H1 (cell line): Measurements from ENCODE around the gene UGT1A8. TPM values are rescaled to one million over a fixed set of nuclear protein-coding genes. Genes with fewer than 3 reads are reported as not detected.

Source experiments
- CTCF ChIA-PET: fragments of 300-600 bp; sonication (Branson Sonifier 250); formaldehyde crosslinking; loops from one replicate; lab custom pipeline; 2021; ENCODE audit not compliant: partially characterized antibody; lab: Charles Lee
- POLR2A ChIA-PET: fragments of 300-600 bp; sonication (Branson Sonifier 250); formaldehyde crosslinking; loops from one replicate; lab custom pipeline; 2021; ENCODE audit warnings: inconsistent platforms; ENCODE audit not compliant: partially characterized antibody; lab: Charles Lee
- DNase-seq, 2 experiments: peaks; one replicate each; pipeline versions ENCODE4 v3.0.0 to v3.0.0-alpha.2; 2010 to 2022; ENCODE audit warnings: low spot score in 2 of 2, low read depth in 1 of 2, mixed read lengths in 1 of 2
- FAIRE-seq: peaks from 2 replicates; lab custom pipeline; 2011; peaks lifted over from hg19 to GRCh38; lab: Jason Lieb, UNC
- H2AFZ ChIP-seq: 2 replicates; pipeline ENCODE4 v1.8.1; 2012; ENCODE audit warnings: low read length, inconsistent platforms
- H2AK5ac ChIP-seq: 2 replicates; pipeline ENCODE4 v1.6.1; 2013; ENCODE audit warnings: low read depth, low read length
- H2BK120ac ChIP-seq: replicated peaks from 2 replicates; pipeline ENCODE3; 2013; ENCODE audit warnings: low read depth, low read length, inconsistent platforms
- H2BK12ac ChIP-seq: 2 replicates; pipeline ENCODE4 v1.6.1; 2013; ENCODE audit warnings: low read depth, low read length
- H2BK15ac ChIP-seq: 2 replicates; pipeline ENCODE4 v1.6.1; 2013; ENCODE audit warnings: low read length
- H2BK20ac ChIP-seq: 2 replicates; pipeline ENCODE4 v1.6.1; 2013; ENCODE audit warnings: low read length
- H2BK5ac ChIP-seq: 2 replicates; pipeline ENCODE4 v1.6.1; 2013; ENCODE audit warnings: low read depth, low read length
- H3K14ac ChIP-seq: 2 replicates; pipeline ENCODE4 v1.6.1; 2013; ENCODE audit warnings: inconsistent platforms; ENCODE audit not compliant: insufficient read length
- H3K18ac ChIP-seq: 2 replicates; pipeline ENCODE4 v1.6.1; 2013; ENCODE audit warnings: low read length; ENCODE audit errors: extremely low read depth
- H3K23ac ChIP-seq: 2 replicates; pipeline ENCODE4 v1.6.1; 2013; ENCODE audit warnings: inconsistent platforms; ENCODE audit not compliant: insufficient read length
- H3K23me2 ChIP-seq: 2 replicates; pipeline ENCODE4 v1.6.1; 2013; ENCODE audit warnings: low read depth, low read length
- H3K27ac ChIP-seq: 2 replicates; pipeline ENCODE4 v1.6.1; 2011; ENCODE audit warnings: low read depth, low read length, inconsistent platforms
- H3K27me3 ChIP-seq, 4 experiments: replicated peaks in 1 of 4; 1 replicate in 1 of 4; 2 replicates in 3 of 4; pipeline versions ENCODE4 v1.6.1 to v1.8.1; 2011 to 2013; ENCODE audit warnings: low read length in 3 of 4, mild to moderate bottlenecking in 3 of 4, inconsistent platforms in 2 of 4, mixed read lengths in 2 of 4, moderate library complexity in 1 of 4; ENCODE audit not compliant: control insufficient read depth in 3 of 4, insufficient read depth in 3 of 4; ENCODE audit errors: extremely low read depth in 1 of 4
- H3K36me3 ChIP-seq, 4 experiments: 2 replicates each; pipeline versions ENCODE4 v1.6.1 to v1.8.1; 2011 to 2013; ENCODE audit warnings: mild to moderate bottlenecking in 4 of 4, low read length in 3 of 4, moderate library complexity in 2 of 4, control low read depth in 1 of 4, inconsistent platforms in 1 of 4; ENCODE audit not compliant: insufficient read depth in 4 of 4, control insufficient read depth in 2 of 4
- H3K4ac ChIP-seq: replicated peaks from 2 replicates; pipeline ENCODE3; 2013; ENCODE audit warnings: low read length, low read depth, mixed read lengths, inconsistent platforms; ENCODE audit not compliant: insufficient read length
- H3K4me1 ChIP-seq, 4 experiments: replicated peaks in 1 of 4; 1 replicate in 1 of 4; 2 replicates in 3 of 4; pipeline versions ENCODE4 v1.6.1 to v1.8.1; 2011 to 2013; ENCODE audit warnings: low read length in 3 of 4, inconsistent platforms in 2 of 4, mixed read lengths in 1 of 4; ENCODE audit not compliant: insufficient read depth in 4 of 4, control insufficient read depth in 3 of 4
- H3K4me2 ChIP-seq, 2 experiments: 2 replicates each; pipeline versions ENCODE4 v1.6.1 to v1.8.1; 2011 to 2013; ENCODE audit warnings: low read depth in 2 of 2, low read length in 2 of 2, control low read depth in 1 of 2, inconsistent platforms in 1 of 2, mild to moderate bottlenecking in 1 of 2; ENCODE audit not compliant: insufficient read depth in 1 of 2
- H3K4me3 ChIP-seq, 4 experiments: fragments of 200-600, 300-600 bp in 1 of 4; sonication (generic), shearing (Covaris generic), sonication (Bioruptor Twin) in 1 of 4; 2 replicates each; pipeline versions ENCODE4 v1.5.1 to v1.8.1; 2011 to 2016; ENCODE audit warnings: low read length in 4 of 4, low read depth in 3 of 4, control low read depth in 2 of 4, inconsistent platforms in 2 of 4, mild to moderate bottlenecking in 2 of 4, mixed read lengths in 1 of 4, moderate library complexity in 1 of 4; ENCODE audit not compliant: insufficient read depth in 2 of 4; ENCODE audit errors: extremely low read depth in 1 of 4
- H3K56ac ChIP-seq: replicated peaks from 2 replicates; pipeline ENCODE3; 2013; ENCODE audit warnings: low read depth, mild to moderate bottlenecking, mixed read lengths, low read length, inconsistent platforms; ENCODE audit not compliant: insufficient read length
- H3K79me1 ChIP-seq: 2 replicates; pipeline ENCODE4 v1.6.1; 2013; ENCODE audit warnings: low read depth, low read length, control low read depth
- H3K79me2 ChIP-seq, 2 experiments: 2 replicates each; pipeline versions ENCODE4 v1.6.1 to v1.8.1; 2012 to 2013; ENCODE audit warnings: low read length in 2 of 2, mild to moderate bottlenecking in 2 of 2, inconsistent platforms in 1 of 2; ENCODE audit not compliant: insufficient read depth in 2 of 2, control insufficient read depth in 1 of 2
- H3K9ac ChIP-seq, 4 experiments: replicated peaks in 1 of 4; 1 replicate in 1 of 4; 2 replicates in 3 of 4; pipeline versions ENCODE4 v1.6.1 to v1.8.1; 2011 to 2013; ENCODE audit warnings: low read depth in 3 of 4, low read length in 3 of 4, control low read depth in 2 of 4, mild to moderate bottlenecking in 2 of 4, moderate library complexity in 2 of 4, inconsistent platforms in 1 of 4; ENCODE audit errors: extremely low read depth in 1 of 4
- H3K9me3 ChIP-seq, 2 experiments: 2 replicates each; pipeline versions ENCODE4 v1.6.1 to v1.8.1; 2012 to 2013; ENCODE audit warnings: mild to moderate bottlenecking in 2 of 2, moderate library complexity in 2 of 2, control low read depth in 1 of 2, inconsistent platforms in 1 of 2, low read depth in 1 of 2, low read length in 1 of 2, mixed read lengths in 1 of 2; ENCODE audit not compliant: insufficient read depth in 2 of 2
- H4K20me1 ChIP-seq, 2 experiments: replicated peaks in 1 of 2; 2 replicates each; pipeline versions ENCODE3 to v1.8.1; 2011 to 2013; ENCODE audit warnings: inconsistent platforms in 2 of 2, low read length in 2 of 2, mild to moderate bottlenecking in 1 of 2; ENCODE audit not compliant: insufficient read depth in 2 of 2, control insufficient read depth in 1 of 2
- H4K5ac ChIP-seq: 2 replicates; pipeline ENCODE4 v1.6.1; 2013; ENCODE audit warnings: low read length, low read depth, mixed read lengths, inconsistent platforms; ENCODE audit not compliant: insufficient read length
- H4K8ac ChIP-seq: 2 replicates; pipeline ENCODE4 v1.8.0; 2013; ENCODE audit warnings: mild to moderate bottlenecking, moderate library complexity, low read length, inconsistent platforms; ENCODE audit not compliant: insufficient read depth; ENCODE audit errors: extremely low read depth
- H4K91ac ChIP-seq: replicated peaks from 2 replicates; pipeline ENCODE3; 2013; ENCODE audit warnings: low read length, mixed read lengths, inconsistent platforms; ENCODE audit not compliant: insufficient read length
- BRCA1 ChIP-seq: IDR thresholded peaks from 2 replicates; pipeline ENCODE4 v1.6.1; 2012; ENCODE audit warnings: low read depth, low read length, improper control_type of control experiment
- GTF2F1 ChIP-seq: IDR thresholded peaks from 2 replicates; pipeline ENCODE4 v1.6.1; 2012; ENCODE audit warnings: low read depth, low read length, improper control_type of control experiment, borderline replicate concordance
- JUN ChIP-seq: IDR thresholded peaks from 2 replicates; pipeline ENCODE4 v1.6.1; 2011; ENCODE audit warnings: low read depth, mild to moderate bottlenecking, improper control_type of control experiment, low read length
- KDM1A ChIP-seq: fragments of 200-600, 300-600 bp; sonication (generic); IDR thresholded peaks from 2 replicates; pipeline ENCODE4 v1.7.1; 2016; ENCODE audit warnings: mild to moderate bottlenecking, low read length, borderline replicate concordance
- NRF1 ChIP-seq: IDR thresholded peaks from 2 replicates; pipeline ENCODE4 v1.6.1; 2011; ENCODE audit warnings: mild to moderate bottlenecking, low read depth, low read length, improper control_type of control experiment
- RBBP5 ChIP-seq: IDR thresholded peaks from 2 replicates; pipeline ENCODE4 v1.7.1; 2012; ENCODE audit warnings: low read depth, mild to moderate bottlenecking, inconsistent platforms, low read length, moderate library complexity, borderline replicate concordance
- RNF2 ChIP-seq: fragments of 200-900, 300-1000 bp; sonication (generic); IDR thresholded peaks from 2 replicates; pipeline ENCODE4 v1.7.1; 2016; ENCODE audit warnings: borderline replicate concordance, low read depth, mild to moderate bottlenecking, antibody characterized with exemption, low read length; ENCODE audit not compliant: poor library complexity, severe bottlenecking; ENCODE audit errors: missing control alignments
- RXRA ChIP-seq: IDR thresholded peaks from 2 replicates; pipeline ENCODE4 v1.6.1; 2011; ENCODE audit warnings: low read depth, mild to moderate bottlenecking, low read length, moderate library complexity; ENCODE audit not compliant: insufficient read depth
- SIN3A ChIP-seq, 2 experiments: IDR thresholded peaks in 1 of 2; conservative IDR thresholded peaks in 1 of 2; 2 replicates each; pipeline ENCODE4 v1.6.1; 2011 to 2012; ENCODE audit warnings: low read length in 2 of 2, improper control_type of control experiment in 1 of 2, low read depth in 1 of 2, mild to moderate bottlenecking in 1 of 2
- WGBS, 2 experiments: shearing (Covaris generic) in 1 of 2; methylation state at CpG; one replicate each; pipeline versions ENCODE4 v1.1.6 to v1.1.7; 2013 to 2015; ENCODE audit warnings: low lambda C conversion rate in 2 of 2, mixed read lengths in 2 of 2, inconsistent platforms in 1 of 2, low coverage in 1 of 2, missing lambda C conversion rate in 1 of 2; ENCODE audit not compliant: insufficient replicate concordance in 2 of 2, insufficient coverage in 1 of 2, insufficient read length in 1 of 2; ENCODE audit errors: extremely low coverage in 1 of 2, missing lambda C conversion rate in 1 of 2; 5-methylcytosine and 5-hydroxymethylcytosine counted together
- polyA plus RNA-seq, 7 experiments: library from polyadenylated mRNA; depleted of rRNA in 3 of 7; stranded (reverse) in 5 of 7; unstranded in 2 of 7; fragments of >200 nt in 5 of 7; fragments of 200-250 nt in 2 of 7; gene quantifications; 1 replicate in 5 of 7; 2 replicates in 1 of 7; 4 replicates in 1 of 7; pipeline versions ENCODE4 v1.2.1 to v1.2.3, GENCODE V29; 2011 to 2013; ENCODE audit warnings: missing spikeins in 2 of 7, mixed read lengths in 2 of 7
- total RNA-seq: library from RNA; stranded (reverse); fragmentation: NEBNext Ultra II Directional; extraction: Animal tissue kit (Norgen Biotek cat#: 25700); gene quantifications from 2 replicates; pipeline ENCODE4 v1.2.1, GENCODE V29; 2021

UGT1A8 gene
- total and polyA plus RNA-seq, 2 of the 8 experiments (the other 6 are each of a cell fraction or from before 2014, with no cell fraction given) = not detected

DNA sequence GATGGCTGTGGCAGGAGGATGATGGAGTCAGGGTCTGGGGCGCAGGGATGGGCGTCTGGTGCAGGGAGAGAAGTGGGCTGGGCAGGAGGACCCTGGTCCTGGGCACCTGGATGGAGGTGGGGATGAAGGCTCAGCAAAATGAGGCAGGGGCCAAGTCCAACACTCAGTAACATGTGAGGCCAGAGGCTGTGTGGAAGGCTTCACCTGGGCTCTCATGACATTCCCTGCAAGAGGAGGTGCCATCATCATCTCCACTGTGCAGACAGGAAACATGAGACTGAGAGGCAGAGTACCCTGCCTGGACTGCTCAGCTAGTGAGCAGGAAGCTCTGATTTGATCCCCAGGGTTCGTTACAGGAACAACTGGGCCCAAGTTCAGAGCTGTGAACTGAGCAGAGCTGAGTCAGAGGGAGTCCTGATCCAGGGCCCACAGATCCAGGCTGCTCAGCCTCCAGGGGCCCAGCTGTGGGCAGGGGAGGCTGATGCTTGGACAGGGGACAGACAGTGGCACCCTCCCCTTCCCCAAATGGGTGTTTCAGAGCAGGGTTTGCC is 200.0 kb downstream of the UGT1A8 start:
- no peak overlapping the region for H3K9ac ChIP-seq
- H3K4ac ChIP-seq = no peak overlapping the region
- H4K20me1 ChIP-seq = no peaks in the 10 kb centered on the region
- H4K91ac ChIP-seq = no peak overlapping the region
- no peak for TF ChIP-seq BRCA1
- TF ChIP-seq JUN = no peak
- TF ChIP-seq RNF2 = no peak
- no peak for TF ChIP-seq NRF1
- no peak for TF ChIP-seq RXRA
- no peak for TF ChIP-seq GTF2F1
- no peak for TF ChIP-seq KDM1A
- TF ChIP-seq RBBP5 = no peak
- no peak for TF ChIP-seq SIN3A (conservative IDR thresholded peaks at IDR 0.05 in 1 of 2, IDR thresholded peaks at IDR 0.05 in 1 of 2; ENCODE audit: low read depth in 1 of 2, low read length in 2 of 2)
- TF ChIP-seq, all 59 proteins: peak for 0
- Histone ChIP-seq H3K79me2 (no peaks in the 10 kb centered on the region), H3K23me2 (no peaks in the 10 kb centered on the region), H3K27ac (no peak overlapping the region), H3K14ac (no peak overlapping the region), H2BK15ac (no peak overlapping the region), H4K5ac (no peak overlapping the region), H3K4me3 (no peak overlapping the region), H3K36me3 (no peaks in the 10 kb centered on the region), H3K9me3 (no peaks in the 10 kb centered on the region), H3K56ac (no peak overlapping the region), H3K23ac (no peak overlapping the region), H2BK120ac (no peak overlapping the region), H3K18ac (no peak overlapping the region), H4K8ac (no peak overlapping the region), H3K27me3 (no peaks in the 10 kb centered on the region), H2BK12ac (no peak overlapping the region), H2AK5ac (no peak overlapping the region), H2BK5ac (no peak overlapping the region), H2BK20ac (no peak overlapping the region), H3K79me1 (no peaks in the 10 kb centered on the region), H3K4me2 (no peak overlapping the region), H2AFZ (no peak overlapping the region), H3K4me1 (no peaks in the 10 kb centered on the region)
- DNase-seq (no peak), FAIRE-seq (no peak)
- ChIA-PET POLR2A (no interaction called here), CTCF (interaction anchor here (2.6 kb wide), 1 partner anchor 15 kb away, joined by 11 read pairs; no protein-coding TSS in a partner anchor)
- 84% methylated on average over 3 of the region's 3 CpGs; no CpG with 5 or more reads in 1 of the 2 experiments for WGBS, 2 experiments
